Natural killer cell (primary cell): Measurements from ENCODE around the gene IPPK. TPM values are rescaled to one million over a fixed set of nuclear protein-coding genes. Genes with fewer than 3 reads are reported as not detected.

Experiments
- ATAC-seq, 3 donors: fragments of 150-1000 bp in 2 of 3; fragments of 200-7000 bp in 1 of 3; cut with Tn5 transposase; 1 replicate in 1 of 3; 2 replicates in 2 of 3; pipeline ENCODE4 v1.10.0; 2021; ENCODE audit warnings: mild to moderate bottlenecking in 2 of 3, moderate library complexity in 2 of 3
- DNase-seq, 2 donors: peaks; one replicate each; pipeline versions ENCODE4 v3.0.0 to v3.0.0-alpha.2; 2013 to 2021; ENCODE audit warnings: mixed read lengths in 1 of 2
- H3K27ac ChIP-seq: one replicate; pipeline ENCODE4 v1.5.1; 2013; ENCODE audit warnings: mild to moderate bottlenecking, low read length
- H3K27me3 ChIP-seq: one replicate; pipeline ENCODE4 v1.6.1; 2013; ENCODE audit warnings: low read length; ENCODE audit not compliant: control insufficient read depth, insufficient read depth
- H3K36me3 ChIP-seq: one replicate; pipeline ENCODE4 v1.6.1; 2013; ENCODE audit warnings: low read length; ENCODE audit not compliant: control insufficient read depth, insufficient read depth
- H3K4me1 ChIP-seq: one replicate; pipeline ENCODE4 v1.6.1; 2013; ENCODE audit warnings: low read length; ENCODE audit not compliant: control insufficient read depth, insufficient read depth
- H3K4me3 ChIP-seq: one replicate; pipeline ENCODE4 v1.5.1; 2013; ENCODE audit warnings: low read length
- H3K9me3 ChIP-seq: one replicate; pipeline ENCODE4 v1.6.1; 2013; ENCODE audit warnings: low read length; ENCODE audit not compliant: control insufficient read depth, insufficient read depth
- H3K27ac Mint-ChIP-seq, 2 donors: one replicate each; pipeline ENCODE4 v1.8.0; 2022; ENCODE audit warnings: mild to moderate bottlenecking in 2 of 2, mixed read lengths in 2 of 2, moderate library complexity in 1 of 2
- H3K27me3 Mint-ChIP-seq, 2 donors: one replicate each; pipeline ENCODE4 v1.8.0; 2022; ENCODE audit warnings: low read depth in 2 of 2, mixed read lengths in 2 of 2
- H3K36me3 Mint-ChIP-seq: one replicate; pipeline ENCODE4 v1.8.0; 2022; ENCODE audit warnings: mixed read lengths
- H3K4me1 Mint-ChIP-seq, 2 donors: one replicate each; pipeline ENCODE4 v1.8.0; 2022; ENCODE audit warnings: mixed read lengths in 2 of 2
- H3K4me3 Mint-ChIP-seq: one replicate; pipeline ENCODE4 v1.8.0; 2022; ENCODE audit warnings: mild to moderate bottlenecking, moderate library complexity, mixed read lengths
- H3K9me3 Mint-ChIP-seq, 2 donors: one replicate each; pipeline ENCODE4 v1.8.0; 2022; ENCODE audit warnings: mixed read lengths in 2 of 2
- WGBS: methylation state at CpG from one replicate; pipeline ENCODE4 v1.1.7; 2013; ENCODE audit warnings: missing lambda C conversion rate; ENCODE audit not compliant: insufficient coverage; 5-methylcytosine and 5-hydroxymethylcytosine counted together
- intact Hi-C: fragments of 100-400 bp; cut with micrococcal nuclease; formaldehyde crosslinking; loops from one replicate; pipeline ENCODE4 v1.14.2; 2022
- total RNA-seq, 4 donors: library from RNA; stranded (reverse); fragments of 120-200 nt in 1 of 4; gene quantifications; one replicate each; pipeline versions ENCODE4 v1.2.3 to v1.2.4, GENCODE V29; 2013 to 2022
- TF ChIP-seq, protein P1 (sequence below): fragments of 200-600 bp; IDR thresholded peaks from one replicate; pipeline ENCODE4 v1.8.0; 2022; ENCODE audit warnings: antibody characterized with exemption

The IPPK gene
- total RNA-seq, 3 donors from 2014 or later (not counting 1 experiment from before 2014, with no cell fraction given), result 4.9 to 9.2 (median 6.7) TPM

DNA sequence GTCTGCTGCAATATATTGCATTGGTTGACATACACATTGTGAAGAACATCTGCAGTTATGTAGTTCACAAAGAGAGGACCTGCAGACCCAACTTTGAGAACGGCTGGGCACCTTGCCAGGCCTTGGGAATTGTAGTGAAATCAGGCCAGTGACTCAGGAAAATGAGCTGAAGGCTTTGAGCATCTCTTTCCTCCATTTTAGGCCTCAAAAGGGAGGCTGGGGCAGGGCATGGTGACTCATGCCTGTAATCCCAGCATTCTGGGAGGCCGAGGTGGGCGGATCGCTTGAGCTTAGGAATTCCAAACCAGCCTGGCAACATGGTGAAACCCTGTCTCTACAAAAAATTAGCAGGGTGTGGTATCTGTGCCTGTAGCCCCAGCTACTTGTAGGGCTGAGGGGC lies 1.4 kb upstream of the IPPK start:
- Mint-ChIP-seq H3K36me3 (no peaks in the 10 kb centered on the region), H3K9me3 (no peaks in the 10 kb centered on the region), H3K27me3 (no peaks in the 10 kb centered on the region), H3K4me3 (peak overlapping the region; percentile 60), H3K27ac (peak overlapping the region; percentile 93 to 94), H3K4me1 (peaks cover 20 to 21% of the 10 kb centered on the region in 2 donors)
- intact Hi-C loops, result loop anchor here (2.0 kb wide), 1 partner anchor 347 kb away; the partner anchor contains the start of genes CENPP and NOL8
- Histone ChIP-seq H3K36me3 (peaks cover 4% of the 10 kb centered on the region), H3K27me3 (no peaks in the 10 kb centered on the region), H3K4me3 (no peak overlapping the region), H3K9me3 (no peaks in the 10 kb centered on the region), H3K4me1 (peaks cover 23% of the 10 kb centered on the region), H3K27ac (no peak overlapping the region)
- 100% methylated on average over 4 of the region's 4 CpGs for WGBS
- DNase-seq (peak in 1 of 2 donors; percentile 19), ATAC-seq (no peak)
- TF ChIP-seq, protein P1, sequence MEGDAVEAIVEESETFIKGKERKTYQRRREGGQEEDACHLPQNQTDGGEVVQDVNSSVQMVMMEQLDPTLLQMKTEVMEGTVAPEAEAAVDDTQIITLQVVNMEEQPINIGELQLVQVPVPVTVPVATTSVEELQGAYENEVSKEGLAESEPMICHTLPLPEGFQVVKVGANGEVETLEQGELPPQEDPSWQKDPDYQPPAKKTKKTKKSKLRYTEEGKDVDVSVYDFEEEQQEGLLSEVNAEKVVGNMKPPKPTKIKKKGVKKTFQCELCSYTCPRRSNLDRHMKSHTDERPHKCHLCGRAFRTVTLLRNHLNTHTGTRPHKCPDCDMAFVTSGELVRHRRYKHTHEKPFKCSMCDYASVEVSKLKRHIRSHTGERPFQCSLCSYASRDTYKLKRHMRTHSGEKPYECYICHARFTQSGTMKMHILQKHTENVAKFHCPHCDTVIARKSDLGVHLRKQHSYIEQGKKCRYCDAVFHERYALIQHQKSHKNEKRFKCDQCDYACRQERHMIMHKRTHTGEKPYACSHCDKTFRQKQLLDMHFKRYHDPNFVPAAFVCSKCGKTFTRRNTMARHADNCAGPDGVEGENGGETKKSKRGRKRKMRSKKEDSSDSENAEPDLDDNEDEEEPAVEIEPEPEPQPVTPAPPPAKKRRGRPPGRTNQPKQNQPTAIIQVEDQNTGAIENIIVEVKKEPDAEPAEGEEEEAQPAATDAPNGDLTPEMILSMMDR, result no peak

DNA sequence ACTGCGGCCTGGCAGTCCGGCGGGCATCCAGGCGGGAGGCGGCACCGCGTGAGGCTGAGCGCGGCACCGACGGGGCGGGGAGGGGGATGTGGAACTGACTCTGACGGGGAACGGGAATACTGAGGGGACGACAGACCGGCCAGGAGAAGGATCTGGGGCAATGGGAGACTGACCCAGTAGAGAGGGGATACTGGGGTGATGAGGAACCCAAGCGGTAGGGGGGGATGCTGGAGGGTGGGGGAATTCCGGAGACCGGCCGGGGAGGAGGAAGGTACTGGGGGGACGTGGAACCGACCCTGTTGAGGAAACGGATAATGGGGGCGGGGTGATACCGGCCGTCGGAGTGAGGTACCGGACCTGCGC lies 423 bp downstream of the IPPK start:
- peak; percentile 19 to 22 (median 19) for ATAC-seq
- H3K4me1 Mint-ChIP-seq, result peaks cover 26 to 33% of the 10 kb centered on the region in 2 donors

DNA sequence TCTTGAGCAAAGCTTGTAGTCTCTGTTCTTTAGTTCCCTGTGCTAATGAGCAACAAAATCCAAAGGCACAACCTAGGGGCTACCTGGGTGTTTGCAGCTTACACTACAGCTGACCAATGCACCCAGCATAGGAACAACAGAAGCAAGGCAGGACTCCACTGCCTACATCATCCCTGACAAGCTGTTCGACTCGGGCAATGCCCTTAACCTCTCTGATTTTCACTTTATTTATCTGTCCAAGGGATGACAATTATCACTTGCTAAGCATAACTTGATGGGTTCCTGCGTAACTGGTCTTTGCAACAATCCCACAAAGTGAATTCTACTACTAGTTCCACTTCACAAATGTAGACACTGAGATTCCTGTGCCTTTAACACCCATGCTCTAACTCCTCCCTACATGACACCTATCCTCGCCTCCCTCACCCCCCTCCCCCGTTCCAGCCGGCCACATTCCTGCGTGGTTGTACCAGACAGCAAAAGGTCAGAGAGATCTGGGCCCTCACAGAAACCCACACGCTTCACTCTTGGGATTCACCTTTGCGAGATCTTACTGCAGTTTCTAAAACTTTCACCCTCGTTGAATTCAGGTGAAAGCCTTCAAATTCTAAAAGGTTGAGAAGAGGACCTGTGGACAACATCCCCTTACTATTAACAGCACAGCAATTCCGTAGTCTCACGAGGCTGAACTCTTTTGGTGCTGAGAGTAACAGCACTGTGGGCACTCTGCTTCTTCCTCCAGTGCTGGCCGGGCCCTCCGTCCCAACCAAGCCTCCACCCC lies 995 bp downstream of the IPPK start:
- Histone ChIP-seq H3K27ac (peak overlapping the region; percentile 87), H3K36me3 (peaks cover 5% of the 10 kb centered on the region), H3K9me3 (no peaks in the 10 kb centered on the region), H3K4me3 (peak overlapping the region; percentile 85), H3K27me3 (no peaks in the 10 kb centered on the region), H3K4me1 (peaks cover 35% of the 10 kb centered on the region)
- WGBS, result 22% methylated on average over 14 of the region's 14 CpGs
- DNase-seq (peak in 1 of 2 donors; percentile 52), ATAC-seq (no peak)
- peaks cover 27 to 39% of the 10 kb centered on the region in 2 donors for H3K4me1 Mint-ChIP-seq
- intact Hi-C loops, result no loop called here
- H3K27me3 Mint-ChIP-seq, result no peaks in the 10 kb centered on the region
- H3K36me3 Mint-ChIP-seq, result no peaks in the 10 kb centered on the region
- H3K9me3 Mint-ChIP-seq, result no peaks in the 10 kb centered on the region
- H3K27ac Mint-ChIP-seq, result peak overlapping the region; percentile 93 to 94
- TF ChIP-seq, protein P1, result no peak
- peak overlapping the region; percentile 90 for H3K4me3 Mint-ChIP-seq

More for the DNA sequence above, 423 bp downstream of the IPPK start:
- Mint-ChIP-seq H3K36me3 (no peaks in the 10 kb centered on the region), H3K27me3 (no peaks in the 10 kb centered on the region), H3K27ac (peak overlapping the region; percentile 93 to 94), H3K9me3 (no peaks in the 10 kb centered on the region), H3K4me3 (peak overlapping the region; percentile 90)
- Histone ChIP-seq H3K36me3 (peaks cover 5% of the 10 kb centered on the region), H3K4me3 (peak overlapping the region; percentile 85), H3K4me1 (peaks cover 29% of the 10 kb centered on the region), H3K9me3 (no peaks in the 10 kb centered on the region), H3K27me3 (no peaks in the 10 kb centered on the region), H3K27ac (peak overlapping the region; percentile 87)
- DNase-seq, result peak; percentile 44 to 68
- intact Hi-C loops, result no loop called here
- TF ChIP-seq, protein P1, result no peak
- WGBS, result 0% methylated on average over 29 of the region's 29 CpGs
